LNCaP clone FGC (cell line): ENCODE data around the gene DBF4.
"Not testable (repeated sequence)": the region's sequence is repeated elsewhere in the genome, so short reads cannot be mapped to it uniquely, and the experiment has no call there.

Source experiments
- DNase-seq: peaks from one replicate; pipeline ENCODE4 v3.0.0-alpha.2; 2011; ENCODE audit warnings: low read depth
- H3K4me3 ChIP-seq: 2 replicates; pipeline ENCODE4 v1.5.1; 2011; ENCODE audit warnings: mild to moderate bottlenecking, low read depth, low read length, control low read depth
- TF ChIP-seq, protein P1 (sequence below): IDR thresholded peaks from 2 replicates; pipeline ENCODE4 v1.5.1; 2012; ENCODE audit warnings: mild to moderate bottlenecking; ENCODE audit not compliant: control insufficient read depth, insufficient read depth; ENCODE audit errors: extremely low read depth

The DBF4 gene

DNA sequence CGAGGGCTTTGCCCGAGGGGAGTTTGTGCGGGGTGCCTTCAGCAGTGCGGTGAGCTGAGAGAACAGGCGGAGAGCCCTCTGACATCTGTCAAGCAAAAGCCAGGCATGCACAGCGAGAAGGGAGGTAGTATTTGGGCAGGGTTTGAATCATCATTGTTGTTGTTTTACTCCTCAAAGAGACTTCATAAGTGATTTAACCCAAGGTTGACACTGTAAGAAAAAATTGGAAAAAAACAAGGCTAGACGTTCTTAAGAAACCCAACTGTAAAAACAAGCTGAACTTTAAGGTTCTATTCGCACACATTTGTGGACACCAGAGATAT, 59.1 kb downstream of the DBF4 start:
- TF ChIP-seq, protein P1, sequence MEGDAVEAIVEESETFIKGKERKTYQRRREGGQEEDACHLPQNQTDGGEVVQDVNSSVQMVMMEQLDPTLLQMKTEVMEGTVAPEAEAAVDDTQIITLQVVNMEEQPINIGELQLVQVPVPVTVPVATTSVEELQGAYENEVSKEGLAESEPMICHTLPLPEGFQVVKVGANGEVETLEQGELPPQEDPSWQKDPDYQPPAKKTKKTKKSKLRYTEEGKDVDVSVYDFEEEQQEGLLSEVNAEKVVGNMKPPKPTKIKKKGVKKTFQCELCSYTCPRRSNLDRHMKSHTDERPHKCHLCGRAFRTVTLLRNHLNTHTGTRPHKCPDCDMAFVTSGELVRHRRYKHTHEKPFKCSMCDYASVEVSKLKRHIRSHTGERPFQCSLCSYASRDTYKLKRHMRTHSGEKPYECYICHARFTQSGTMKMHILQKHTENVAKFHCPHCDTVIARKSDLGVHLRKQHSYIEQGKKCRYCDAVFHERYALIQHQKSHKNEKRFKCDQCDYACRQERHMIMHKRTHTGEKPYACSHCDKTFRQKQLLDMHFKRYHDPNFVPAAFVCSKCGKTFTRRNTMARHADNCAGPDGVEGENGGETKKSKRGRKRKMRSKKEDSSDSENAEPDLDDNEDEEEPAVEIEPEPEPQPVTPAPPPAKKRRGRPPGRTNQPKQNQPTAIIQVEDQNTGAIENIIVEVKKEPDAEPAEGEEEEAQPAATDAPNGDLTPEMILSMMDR, result no peak
- DNase-seq, result no peak
- H3K4me3 ChIP-seq, result peak overlapping the region; percentile 72; the same call in 1 of the 2 replicates

DNA sequence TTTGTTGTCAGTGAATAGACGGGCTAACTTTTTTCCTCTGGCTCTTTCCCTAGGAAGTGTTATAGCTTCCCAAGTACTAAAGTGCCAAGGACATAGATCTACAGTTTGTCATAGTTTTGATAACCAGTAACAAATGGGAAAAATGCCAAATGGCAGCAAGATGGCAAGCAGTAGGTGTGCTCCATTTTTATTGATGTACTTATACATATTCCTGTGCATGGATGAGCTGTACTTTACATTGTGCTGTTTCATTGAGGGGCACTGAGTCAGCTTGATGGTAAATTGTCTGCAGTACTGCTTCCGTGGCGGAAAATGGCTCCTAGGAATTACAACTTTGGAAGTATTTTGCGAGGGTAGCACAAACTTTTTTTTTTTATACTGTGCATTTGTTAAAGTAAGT, 64.8 kb downstream of the DBF4 start:
- no peak overlapping the region for H3K4me3 ChIP-seq

DNA sequence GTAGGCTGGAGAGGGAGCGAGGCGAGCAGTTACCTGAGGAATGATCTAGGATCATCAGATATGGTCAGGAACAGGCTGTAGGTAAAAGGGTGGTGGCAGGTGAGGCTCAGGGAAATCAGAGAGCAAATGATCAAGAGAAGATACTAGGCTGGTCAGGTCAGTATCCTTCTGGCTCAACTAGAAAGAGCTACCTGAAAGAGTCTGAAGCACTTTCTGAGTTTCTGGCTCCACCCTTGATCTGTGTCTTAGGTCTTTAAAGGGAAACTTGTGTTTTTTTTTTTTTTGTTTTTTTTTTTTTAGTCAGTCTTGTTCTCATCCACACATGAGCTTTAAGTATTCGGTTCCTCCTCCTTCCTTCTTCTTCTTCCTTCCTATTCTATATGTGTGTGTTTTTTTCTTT, 68.3 kb downstream of the DBF4 start:
- no peak for DNase-seq
- no peak overlapping the region for H3K4me3 ChIP-seq
- TF ChIP-seq, protein P1, result no peak

More for the DNA sequence above, 64.8 kb downstream of the DBF4 start:
- DNase-seq, result no peak
- TF ChIP-seq, protein P1, result no peak

DNA sequence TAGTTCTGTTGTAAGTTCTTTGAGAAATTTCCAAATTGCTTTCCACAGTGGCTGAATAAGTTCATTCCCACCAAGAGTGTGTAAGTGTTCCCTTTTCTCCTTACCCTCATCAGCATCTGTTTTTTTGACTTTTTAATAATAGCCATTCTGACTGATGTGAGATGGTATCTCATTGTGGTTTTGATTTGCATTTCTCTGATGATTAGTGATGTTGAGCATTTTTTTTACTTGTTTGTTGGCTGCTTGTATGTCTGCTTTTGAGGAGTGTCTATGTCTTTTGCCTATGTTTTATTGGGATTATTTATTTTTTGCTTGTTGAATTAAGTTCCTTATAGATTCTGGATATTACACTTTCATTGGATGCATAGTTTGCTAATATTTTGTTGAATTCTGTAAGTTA, 69.6 kb downstream of the DBF4 start:
- DNase-seq, H3K4me3 ChIP-seq: not testable (repeated sequence)

DNA sequence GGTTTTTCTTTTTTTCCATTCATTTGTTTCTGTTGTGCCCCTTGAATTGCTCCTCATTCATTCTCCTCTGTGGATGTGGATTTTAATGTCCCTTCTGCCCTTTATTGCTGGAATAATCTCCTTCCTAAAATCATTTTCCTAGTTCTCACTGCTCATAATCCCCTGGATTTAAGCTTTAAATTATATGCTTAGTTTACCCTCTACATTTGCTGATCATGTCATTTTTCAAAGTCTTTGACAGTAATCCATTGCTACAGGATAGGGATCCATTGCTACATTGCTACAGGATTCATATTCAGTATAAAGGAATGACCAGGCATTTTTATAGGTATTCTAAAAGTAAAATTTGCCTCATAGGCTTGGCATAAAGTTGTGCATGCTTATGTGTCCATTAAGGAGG, 72.1 kb downstream of the DBF4 start:
- no peak for DNase-seq
- no peak overlapping the region for H3K4me3 ChIP-seq
- TF ChIP-seq, protein P1, result no peak
